ENCODE measurements around the gene STOM.

Gene STOM

GRCh38 chr9:121310571-121310970, 59.5 kb downstream of the STOM start:
- Histone ChIP-seq H3K4me3 (ENCODE audit: low read depth in 1 of 2, low read length in 2 of 2) (no peak overlapping the region), H3K9ac (ENCODE audit: low read depth, low read length) (no peak overlapping the region), H3K4me2 (ENCODE audit: insufficient read depth, low read length) (no peak overlapping the region), H3K9me3 (ENCODE audit: insufficient read depth, low read length, severe bottlenecking) (no peaks in the 10 kb centered on the region), H3K27me3 (ENCODE audit: insufficient read depth, low read length, poor library complexity) (no peaks in the 10 kb centered on the region), H3K27ac (ENCODE audit: low read length) (no peak overlapping the region), H4K20me1 (ENCODE audit: insufficient read depth, low read length) (no peaks in the 10 kb centered on the region), H3K4me1 (ENCODE audit: insufficient read depth, low read length) (no peaks in the 10 kb centered on the region), H2AFZ (ENCODE audit: low read depth, low read length) (no peak overlapping the region), H3K36me3 (ENCODE audit: insufficient read depth, low read length) (no peaks in the 10 kb centered on the region), H3K79me2 (ENCODE audit: insufficient read depth, low read length) (no peaks in the 10 kb centered on the region)
- DNase-seq (no peak), ATAC-seq (ENCODE audit: insufficient read depth, low read depth) (no peak)
- TF ChIP-seq, protein P1, sequence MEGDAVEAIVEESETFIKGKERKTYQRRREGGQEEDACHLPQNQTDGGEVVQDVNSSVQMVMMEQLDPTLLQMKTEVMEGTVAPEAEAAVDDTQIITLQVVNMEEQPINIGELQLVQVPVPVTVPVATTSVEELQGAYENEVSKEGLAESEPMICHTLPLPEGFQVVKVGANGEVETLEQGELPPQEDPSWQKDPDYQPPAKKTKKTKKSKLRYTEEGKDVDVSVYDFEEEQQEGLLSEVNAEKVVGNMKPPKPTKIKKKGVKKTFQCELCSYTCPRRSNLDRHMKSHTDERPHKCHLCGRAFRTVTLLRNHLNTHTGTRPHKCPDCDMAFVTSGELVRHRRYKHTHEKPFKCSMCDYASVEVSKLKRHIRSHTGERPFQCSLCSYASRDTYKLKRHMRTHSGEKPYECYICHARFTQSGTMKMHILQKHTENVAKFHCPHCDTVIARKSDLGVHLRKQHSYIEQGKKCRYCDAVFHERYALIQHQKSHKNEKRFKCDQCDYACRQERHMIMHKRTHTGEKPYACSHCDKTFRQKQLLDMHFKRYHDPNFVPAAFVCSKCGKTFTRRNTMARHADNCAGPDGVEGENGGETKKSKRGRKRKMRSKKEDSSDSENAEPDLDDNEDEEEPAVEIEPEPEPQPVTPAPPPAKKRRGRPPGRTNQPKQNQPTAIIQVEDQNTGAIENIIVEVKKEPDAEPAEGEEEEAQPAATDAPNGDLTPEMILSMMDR (IDR thresholded peaks at IDR 0.05; ENCODE audit: borderline replicate concordance, extremely low read depth, low read length, poor library complexity, severe bottlenecking): no peak
- TF ChIP-seq EZH2 (IDR thresholded peaks at IDR 0.05; ENCODE audit: borderline replicate concordance, low read depth, low read length, severe bottlenecking): no peak

- Histone ChIP-seq H3K9ac (ENCODE audit: low read depth, low read length) (no peak overlapping the region), H3K79me2 (ENCODE audit: insufficient read depth, low read length) (no peaks in the 10 kb centered on the region), H3K4me1 (ENCODE audit: insufficient read depth, low read length) (no peaks in the 10 kb centered on the region), H3K27ac (ENCODE audit: low read length) (no peak overlapping the region), H3K27me3 (ENCODE audit: insufficient read depth, low read length, poor library complexity) (no peaks in the 10 kb centered on the region), H2AFZ (ENCODE audit: low read depth, low read length) (no peak overlapping the region), H3K4me2 (ENCODE audit: insufficient read depth, low read length) (no peak overlapping the region), H4K20me1 (ENCODE audit: insufficient read depth, low read length) (no peaks in the 10 kb centered on the region), H3K9me3 (ENCODE audit: insufficient read depth, low read length, severe bottlenecking) (no peaks in the 10 kb centered on the region), H3K4me3 (ENCODE audit: low read depth in 1 of 2, low read length in 2 of 2) (no peak overlapping the region), H3K36me3 (ENCODE audit: insufficient read depth, low read length) (no peaks in the 10 kb centered on the region)
- TF ChIP-seq EZH2 (IDR thresholded peaks at IDR 0.05; ENCODE audit: borderline replicate concordance, low read depth, low read length, severe bottlenecking): no peak
- TF ChIP-seq, protein P1 (IDR thresholded peaks at IDR 0.05; ENCODE audit: borderline replicate concordance, extremely low read depth, low read length, poor library complexity, severe bottlenecking): no peak
- no peak for DNase-seq
- ATAC-seq (ENCODE audit: insufficient read depth, low read depth): no peak
These were observed 60.1 kb downstream of the STOM start for GRCh38 chr9:121309833-121310425.

- DNase-seq (no peak), ATAC-seq (ENCODE audit: insufficient read depth, low read depth) (no peak)
- Histone ChIP-seq H3K27ac (ENCODE audit: low read length) (no peak overlapping the region), H4K20me1 (ENCODE audit: insufficient read depth, low read length) (no peaks in the 10 kb centered on the region), H3K36me3 (ENCODE audit: insufficient read depth, low read length) (no peaks in the 10 kb centered on the region), H3K9ac (ENCODE audit: low read depth, low read length) (no peak overlapping the region), H3K4me1 (ENCODE audit: insufficient read depth, low read length) (no peaks in the 10 kb centered on the region), H3K4me3 (ENCODE audit: low read depth in 1 of 2, low read length in 2 of 2) (no peak overlapping the region), H3K4me2 (ENCODE audit: insufficient read depth, low read length) (no peak overlapping the region), H3K27me3 (ENCODE audit: insufficient read depth, low read length, poor library complexity) (no peaks in the 10 kb centered on the region), H2AFZ (ENCODE audit: low read depth, low read length) (no peak overlapping the region), H3K79me2 (ENCODE audit: insufficient read depth, low read length) (no peaks in the 10 kb centered on the region), H3K9me3 (ENCODE audit: insufficient read depth, low read length, severe bottlenecking) (no peaks in the 10 kb centered on the region)
- no peak for TF ChIP-seq EZH2 (IDR thresholded peaks at IDR 0.05; ENCODE audit: borderline replicate concordance, low read depth, low read length, severe bottlenecking)
These were observed 60.9 kb downstream of the STOM start for GRCh38 chr9:121309171-121309570.

GRCh38 chr9:121308765-121309164, 61.3 kb downstream of the STOM start:
- H3K36me3 ChIP-seq (ENCODE audit: insufficient read depth, low read length): no peaks in the 10 kb centered on the region
- no peak for DNase-seq

More at GRCh38 chr9:121308765-121309164, 61.3 kb downstream of the STOM start:
- no peak for TF ChIP-seq EZH2 (IDR thresholded peaks at IDR 0.05; ENCODE audit: borderline replicate concordance, low read depth, low read length, severe bottlenecking)
- TF ChIP-seq, protein P1 (IDR thresholded peaks at IDR 0.05; ENCODE audit: borderline replicate concordance, extremely low read depth, low read length, poor library complexity, severe bottlenecking): no peak
- no peak for ATAC-seq (ENCODE audit: insufficient read depth, low read depth)
- Histone ChIP-seq H3K9ac (ENCODE audit: low read depth, low read length) (no peak overlapping the region), H3K79me2 (ENCODE audit: insufficient read depth, low read length) (no peaks in the 10 kb centered on the region), H3K27me3 (ENCODE audit: insufficient read depth, low read length, poor library complexity) (no peaks in the 10 kb centered on the region), H4K20me1 (ENCODE audit: insufficient read depth, low read length) (no peaks in the 10 kb centered on the region), H3K4me2 (ENCODE audit: insufficient read depth, low read length) (no peak overlapping the region), H3K9me3 (ENCODE audit: insufficient read depth, low read length, severe bottlenecking) (no peaks in the 10 kb centered on the region), H3K4me3 (ENCODE audit: low read depth in 1 of 2, low read length in 2 of 2) (no peak overlapping the region), H3K4me1 (ENCODE audit: insufficient read depth, low read length) (no peaks in the 10 kb centered on the region), H3K27ac (ENCODE audit: low read length) (no peak overlapping the region), H2AFZ (ENCODE audit: low read depth, low read length) (no peak overlapping the region)
